CD4-positive, alpha-beta T cell treated with Interleukin-4 for 4 hours (primary cell): ENCODE measurements around the gene TKT.

Experiments used
- DNase-seq: peaks from one replicate; pipeline ENCODE4 v3.0.0-alpha.2; 2020

Gene TKT

DNA sequence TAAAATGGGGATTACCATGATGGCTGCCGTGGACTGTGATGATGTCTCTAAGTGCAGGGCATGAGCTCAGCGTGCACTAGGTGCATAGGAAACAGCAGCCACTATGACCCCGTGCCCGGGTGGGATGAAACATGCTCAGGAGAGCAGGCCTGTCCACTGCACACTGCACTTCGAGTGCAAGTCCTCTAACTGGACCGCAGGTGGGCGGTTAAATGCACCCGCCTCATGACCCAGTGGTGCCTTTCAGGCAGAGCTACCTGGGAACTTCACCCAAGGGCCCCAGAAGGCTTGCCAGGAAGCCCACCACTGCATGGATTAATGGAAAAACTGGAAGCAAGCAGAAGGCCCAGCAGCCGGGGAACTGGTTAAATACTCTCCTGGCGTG, 60.8 kb downstream of the TKT start:
- no peak for DNase-seq

DNA sequence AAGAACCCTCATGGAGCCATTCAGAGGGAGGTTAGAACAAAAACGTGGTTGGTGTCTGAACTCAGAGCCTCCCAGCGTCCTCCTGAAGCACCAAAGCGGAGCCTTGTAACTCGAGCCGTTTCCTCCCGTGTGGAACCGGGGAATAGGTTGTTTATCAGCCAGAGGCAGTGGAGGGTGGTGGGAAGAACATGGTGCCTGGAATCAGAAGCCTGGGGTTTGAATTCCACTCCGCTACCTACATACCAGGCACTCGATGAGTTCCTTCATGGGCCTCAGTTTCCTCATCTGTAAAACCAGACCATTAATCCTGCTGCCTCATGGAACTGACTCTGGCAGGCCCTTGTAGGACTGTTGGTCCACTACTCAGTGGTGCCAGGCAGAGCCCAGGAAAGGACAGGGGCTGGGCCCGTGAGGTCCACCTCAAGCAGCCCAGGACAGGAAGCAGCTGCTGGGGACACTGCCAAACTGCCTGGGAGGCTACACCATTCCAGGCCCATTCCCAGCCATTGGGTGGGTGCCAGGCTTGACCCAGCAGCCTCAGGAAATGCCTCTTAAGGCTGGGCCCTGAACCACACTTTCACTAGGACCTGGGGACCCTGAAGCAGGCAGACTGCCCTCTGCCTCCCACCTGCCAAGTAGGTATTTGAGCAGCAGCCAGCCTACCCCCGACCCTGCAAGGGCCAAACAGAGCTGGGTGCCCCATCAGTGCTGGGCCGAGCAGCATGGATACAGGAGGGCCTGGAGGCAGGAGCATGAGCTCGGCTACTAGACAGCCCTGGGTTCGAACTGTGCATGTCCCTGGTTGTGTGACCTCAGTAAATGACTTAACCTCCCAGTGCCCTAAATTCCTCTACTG, 61.4 kb downstream of the TKT start:
- no peak for DNase-seq

- no peak for DNase-seq
Measured at GRCh38 chr3:53193466-53194209, 62.2 kb downstream of the TKT start.

GRCh38 chr3:53192608-53193007, 63.2 kb downstream of the TKT start:
- DNase-seq, result no peak

GRCh38 chr3:53191836-53192480, 63.9 kb downstream of the TKT start:
- DNase-seq, result no peak

- no peak for DNase-seq
Measured at GRCh38 chr3:53190659-53191058, 65.2 kb downstream of the TKT start.

DNA sequence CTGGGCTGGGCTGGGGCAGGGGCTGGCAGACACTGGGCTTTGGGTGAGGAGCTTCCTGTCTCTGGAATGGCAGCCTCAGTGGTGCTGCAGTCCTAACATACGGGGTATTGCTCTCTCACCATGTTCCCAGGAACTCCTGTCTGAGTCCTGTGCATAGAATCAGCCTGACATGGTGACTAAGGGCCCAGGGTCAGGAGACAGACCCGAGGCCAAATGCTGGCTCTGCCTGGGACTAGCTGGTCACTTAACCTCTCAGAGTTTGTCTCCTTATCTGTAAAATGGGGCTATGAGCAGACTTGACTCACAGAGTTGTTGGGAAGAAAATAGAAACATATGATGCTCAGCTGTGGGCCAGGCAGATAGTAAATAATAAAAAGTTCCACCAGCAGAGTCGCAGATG, 66.5 kb downstream of the TKT start:
- no peak for DNase-seq

- DNase-seq, result no peak
Measured at GRCh38 chr3:53188720-53189119, 67.1 kb downstream of the TKT start.

DNA sequence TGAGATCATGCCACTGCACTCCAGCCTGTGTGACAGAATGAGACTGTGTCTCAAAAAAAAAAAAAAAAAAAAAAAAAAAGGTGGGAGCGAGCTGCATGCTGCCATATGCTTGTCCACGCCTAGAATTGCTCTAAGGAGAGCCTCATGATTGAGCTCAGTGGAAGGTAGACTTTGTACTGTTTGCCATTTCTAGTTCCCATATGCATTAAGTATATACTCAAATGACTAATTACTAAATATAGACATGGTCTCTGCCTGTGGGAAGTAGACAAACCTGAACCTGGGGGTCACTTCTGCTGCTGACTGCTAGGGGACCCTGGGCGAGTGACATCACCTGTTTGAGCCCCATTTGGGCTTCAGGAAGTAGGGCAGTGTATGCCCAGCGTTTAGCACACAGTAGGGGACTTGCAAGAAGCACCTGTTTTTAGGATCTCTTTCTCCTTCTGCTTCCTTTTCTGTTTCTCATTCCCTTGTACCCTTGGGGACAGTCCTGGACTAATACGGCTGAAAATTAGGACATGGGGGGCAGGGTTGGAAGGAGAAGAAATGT, 67.6 kb downstream of the TKT start:
- no peak for DNase-seq

DNA sequence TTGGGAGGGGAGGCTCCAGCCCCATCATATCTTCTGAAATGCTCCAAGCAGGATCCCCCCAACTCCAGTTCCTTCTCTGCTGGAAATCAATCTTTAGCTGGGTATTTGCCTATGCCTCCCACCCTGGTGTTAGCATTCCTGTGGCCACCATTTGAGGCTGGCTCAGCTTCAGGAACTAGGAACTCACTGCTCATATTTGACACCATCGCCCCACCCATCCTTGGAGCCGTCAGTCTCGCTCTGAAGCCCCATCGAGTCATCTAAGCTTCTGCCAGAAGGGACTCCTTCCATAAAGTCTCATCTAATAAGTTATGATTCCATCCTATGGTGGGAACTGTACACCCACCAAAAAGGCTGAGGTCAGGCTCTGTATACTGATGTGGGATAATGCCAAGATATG, 68.4 kb downstream of the TKT start:
- no peak for DNase-seq

- no peak for DNase-seq
Measured at GRCh38 chr3:53186726-53187125, 69.1 kb downstream of the TKT start.

DNA sequence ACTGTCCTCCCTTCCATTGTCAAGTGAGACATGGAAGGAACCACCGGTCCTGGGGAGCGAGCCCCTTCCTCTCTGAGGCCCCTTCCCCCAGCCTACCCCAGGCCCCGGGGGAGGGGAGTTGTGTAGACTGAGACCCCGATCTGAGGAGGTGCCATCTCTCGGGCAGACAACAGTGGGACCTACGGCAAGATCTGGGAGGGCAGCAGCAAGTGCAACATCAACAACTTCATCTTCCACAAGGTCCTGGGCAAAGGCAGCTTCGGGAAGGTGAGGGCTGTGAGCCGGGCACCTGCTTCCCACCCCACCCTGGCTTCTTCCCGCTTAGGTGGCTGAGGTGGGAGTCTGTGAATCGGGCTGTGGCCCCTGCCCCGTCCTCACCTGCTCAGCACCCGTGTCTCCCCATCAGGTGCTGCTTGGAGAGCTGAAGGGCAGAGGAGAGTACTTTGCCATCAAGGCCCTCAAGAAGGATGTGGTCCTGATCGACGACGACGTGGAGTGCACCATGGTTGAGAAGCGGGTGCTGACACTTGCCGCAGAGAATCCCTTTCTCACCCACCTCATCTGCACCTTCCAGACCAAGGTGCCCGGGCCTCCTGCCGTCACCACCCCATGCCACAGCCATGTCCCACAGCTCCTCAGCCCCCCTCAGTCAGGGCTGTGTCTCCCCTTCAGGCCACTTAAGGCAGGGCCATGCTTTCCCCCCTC, 69.9 kb downstream of the TKT start:
- no peak for DNase-seq

DNA sequence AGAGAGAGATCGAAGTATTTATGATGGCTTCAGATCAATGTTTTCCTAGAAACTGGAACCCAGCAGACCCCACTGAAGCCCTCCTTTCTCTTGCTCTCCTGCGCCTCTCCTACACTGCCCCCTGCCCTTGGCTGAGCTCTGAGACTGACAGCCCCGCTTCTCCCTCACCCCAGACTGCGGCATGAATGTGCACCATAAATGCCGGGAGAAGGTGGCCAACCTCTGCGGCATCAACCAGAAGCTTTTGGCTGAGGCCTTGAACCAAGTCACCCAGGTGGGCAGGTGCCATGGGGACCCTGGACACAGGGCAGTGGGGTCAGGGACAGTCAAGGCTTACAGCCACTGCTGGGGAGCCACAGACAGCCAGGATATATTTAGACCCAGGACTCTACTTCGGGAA, 71.1 kb downstream of the TKT start:
- no peak for DNase-seq

DNA sequence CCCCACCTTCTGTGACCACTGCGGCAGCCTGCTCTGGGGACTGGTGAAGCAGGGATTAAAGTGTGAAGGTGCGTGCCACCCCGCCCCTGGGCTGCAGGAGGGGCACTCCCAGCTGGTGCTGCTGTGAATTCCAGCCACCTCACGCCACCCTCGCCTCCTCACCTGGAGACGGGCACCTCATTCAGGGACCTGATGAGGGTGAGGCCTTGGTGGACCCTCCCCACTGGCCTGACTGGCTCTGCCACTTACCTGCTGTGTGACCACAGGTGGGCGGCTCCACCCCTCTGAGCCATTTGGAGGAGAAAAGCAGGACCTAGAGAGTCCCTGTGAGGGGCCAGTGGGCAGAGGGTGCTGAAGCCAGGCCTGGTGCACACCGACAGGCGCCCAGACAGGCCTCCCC, 72.3 kb downstream of the TKT start:
- no peak for DNase-seq

GRCh38 chr3:53182764-53183355, 73.0 kb downstream of the TKT start:
- no peak for DNase-seq

DNA sequence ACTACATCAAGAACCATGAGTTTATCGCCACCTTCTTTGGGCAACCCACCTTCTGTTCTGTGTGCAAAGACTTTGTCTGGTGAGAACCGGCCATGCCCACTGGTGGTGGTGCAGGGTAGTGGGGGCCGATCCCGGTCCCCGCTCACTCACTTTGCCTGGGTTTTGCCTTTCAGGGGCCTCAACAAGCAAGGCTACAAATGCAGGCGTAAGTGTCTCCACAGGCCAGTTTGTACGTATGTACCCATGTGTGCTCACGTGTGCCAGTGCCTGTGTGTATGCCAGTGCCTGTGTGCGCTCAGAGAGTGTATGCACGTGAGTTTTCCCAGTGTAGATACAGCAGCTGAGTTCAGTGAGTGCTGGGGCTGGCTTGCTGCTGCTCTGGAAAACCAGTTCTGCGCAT, 74.3 kb downstream of the TKT start:
- DNase-seq, result no peak

DNA sequence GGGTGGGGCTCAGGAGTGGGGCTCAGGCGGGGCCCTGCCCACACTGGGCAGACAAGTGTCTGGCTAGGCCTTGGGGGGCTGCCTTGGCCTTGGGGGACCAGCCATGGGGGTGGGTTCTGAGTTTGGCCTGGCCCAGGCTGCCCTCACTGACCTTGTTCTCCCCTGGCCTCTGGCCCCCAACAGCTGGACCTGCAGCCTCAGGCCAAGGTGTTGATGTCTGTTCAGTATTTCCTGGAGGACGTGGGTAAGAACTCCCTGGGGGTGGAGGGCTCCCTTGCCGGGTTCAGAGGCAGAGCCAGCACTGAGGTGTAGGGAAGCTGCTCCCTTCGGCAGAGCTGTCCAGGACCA, 74.8 kb downstream of the TKT start:
- DNase-seq, result no peak

GRCh38 chr3:53180305-53181023, 75.4 kb downstream of the TKT start:
- DNase-seq, result no peak

DNA sequence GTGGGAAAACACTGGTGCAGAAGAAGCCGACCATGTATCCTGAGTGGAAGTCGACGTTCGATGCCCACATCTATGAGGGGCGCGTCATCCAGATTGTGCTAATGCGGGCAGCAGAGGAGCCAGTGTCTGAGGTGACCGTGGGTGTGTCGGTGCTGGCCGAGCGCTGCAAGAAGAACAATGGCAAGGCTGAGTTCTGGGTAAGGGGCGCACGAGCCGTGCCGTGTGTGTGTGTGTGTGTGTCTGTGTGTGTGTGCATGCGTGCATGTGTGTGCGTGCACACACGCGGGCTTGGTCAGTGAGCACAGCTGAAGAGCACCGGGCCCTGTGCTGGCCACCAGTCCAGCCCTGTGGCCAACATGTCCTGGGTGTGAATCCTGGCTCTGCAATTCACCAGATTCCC, 76.2 kb downstream of the TKT start:
- DNase-seq, result no peak

DNA sequence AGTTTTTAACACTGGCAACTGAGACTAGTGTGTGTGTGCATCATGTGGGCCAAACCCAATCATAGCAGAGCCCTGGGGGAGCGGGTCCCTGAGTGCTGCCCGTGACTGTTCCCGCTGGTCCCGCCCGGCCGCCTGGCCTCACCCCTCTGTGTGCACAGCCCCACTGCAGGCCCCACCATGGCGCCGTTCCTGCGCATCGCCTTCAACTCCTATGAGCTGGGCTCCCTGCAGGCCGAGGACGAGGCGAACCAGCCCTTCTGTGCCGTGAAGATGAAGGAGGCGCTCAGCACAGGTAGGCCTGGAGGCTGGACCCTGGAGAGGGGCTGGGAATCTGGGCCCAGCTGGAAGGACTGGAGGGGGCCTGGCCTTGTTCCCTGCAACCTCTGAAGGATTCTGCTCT, 77.6 kb downstream of the TKT start:
- DNase-seq, result no peak

GRCh38 chr3:53175613-53176540, 79.9 kb downstream of the TKT start:
- DNase-seq, result no peak
